A549 (cell line): Measurements from ENCODE around the gene REPS2. TPM values are rescaled to one million over a fixed set of nuclear protein-coding genes. Genes with fewer than 3 reads are reported as not detected.

Experiments
- EHMT2 ChIP-seq: fragments of 200-600 bp; sonication (generic); IDR thresholded peaks from 2 replicates; pipeline ENCODE4 v1.6.1; 2016; ENCODE audit warnings: antibody characterized with exemption, low read depth, mild to moderate bottlenecking, moderate library complexity
- ESRRA ChIP-seq: fragments of 150-350 bp; IDR thresholded peaks from 2 replicates; pipeline ENCODE4 v1.6.1; 2014; ENCODE audit warnings: mild to moderate bottlenecking, low read length, borderline replicate concordance
- FOSB ChIP-seq: fragments of 250-450 bp; sonication (Bioruptor Pico); IDR thresholded peaks from 2 replicates; pipeline ENCODE4 v1.5.0; 2020; ENCODE audit warnings: mild to moderate bottlenecking, moderate library complexity
- RFX5 ChIP-seq: fragments of 450-650 bp; IDR thresholded peaks from 2 replicates; pipeline ENCODE4 v1.7.1; 2014; ENCODE audit warnings: antibody characterized with exemption, mild to moderate bottlenecking, moderate library complexity
- ZSCAN20 ChIP-seq: fragments of 250-450 bp; sonication (Bioruptor Pico); IDR thresholded peaks from 2 replicates; pipeline ENCODE4 v1.8.0; 2022; ENCODE audit warnings: mild to moderate bottlenecking, moderate library complexity
- polyA plus RNA-seq, 4 experiments: library from polyadenylated mRNA; depleted of rRNA in 3 of 4; stranded (reverse); fragments of >200 nt; fragmentation: RNase III in 1 of 4; extraction: RNeasy Plus Mini Kit Qiagen cat#74134 plus additional on column Dnase treatment in 1 of 4; gene quantifications; 2 replicates in 3 of 4; 3 replicates in 1 of 4; pipeline ENCODE4 v1.2.3, GENCODE V29; 2011 to 2017
- small RNA-seq, 6 experiments: library from RNA; depleted of rRNA; stranded (forward); fragments of <200 nt; gene quantifications; one replicate each; pipeline ENCODE3, GENCODE V24; 2012
- TF ChIP-seq, protein P1 (sequence below): fragments of 250-450 bp; sonication (Bioruptor Pico); IDR thresholded peaks from 2 replicates; pipeline ENCODE4 v1.5.0; 2021; ENCODE audit warnings: mild to moderate bottlenecking, moderate library complexity, borderline replicate concordance

Gene REPS2
- polyA plus RNA-seq, 2 of the 4 experiments (the other 2 are of a cell fraction): 0.17 to 0.76 TPM

DNA sequence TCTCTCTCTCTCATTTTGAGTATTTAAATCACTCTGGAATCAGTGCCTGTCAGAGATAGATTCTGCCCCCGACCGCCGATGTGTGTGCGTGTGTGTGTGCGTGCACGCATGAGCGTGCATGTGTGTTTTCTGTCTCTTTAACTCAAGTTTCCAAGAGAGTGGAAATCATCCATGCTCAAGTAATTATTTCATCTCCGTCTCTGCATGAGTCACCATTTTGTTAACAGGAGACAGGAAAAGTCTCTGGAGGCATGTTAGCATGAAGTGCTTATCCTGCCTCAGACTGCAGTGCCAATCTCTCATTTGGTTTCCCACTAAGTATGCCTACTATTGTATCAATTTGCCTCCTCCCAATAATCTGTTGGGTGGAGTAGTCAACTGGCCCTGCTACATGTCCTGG is 245.6 kb downstream of the REPS2 start (continued):
- TF ChIP-seq, protein P1, sequence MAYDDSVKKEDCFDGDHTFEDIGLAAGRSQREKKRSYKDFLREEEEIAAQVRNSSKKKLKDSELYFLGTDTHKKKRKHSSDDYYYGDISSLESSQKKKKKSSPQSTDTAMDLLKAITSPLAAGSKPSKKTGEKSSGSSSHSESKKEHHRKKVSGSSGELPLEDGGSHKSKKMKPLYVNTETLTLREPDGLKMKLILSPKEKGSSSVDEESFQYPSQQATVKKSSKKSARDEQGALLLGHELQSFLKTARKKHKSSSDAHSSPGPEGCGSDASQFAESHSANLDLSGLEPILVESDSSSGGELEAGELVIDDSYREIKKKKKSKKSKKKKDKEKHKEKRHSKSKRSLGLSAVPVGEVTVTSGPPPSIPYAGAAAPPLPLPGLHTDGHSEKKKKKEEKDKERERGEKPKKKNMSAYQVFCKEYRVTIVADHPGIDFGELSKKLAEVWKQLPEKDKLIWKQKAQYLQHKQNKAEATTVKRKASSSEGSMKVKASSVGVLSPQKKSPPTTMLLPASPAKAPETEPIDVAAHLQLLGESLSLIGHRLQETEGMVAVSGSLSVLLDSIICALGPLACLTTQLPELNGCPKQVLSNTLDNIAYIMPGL (CRISPR knock-in tag): no peak
- no peak for TF ChIP-seq RFX5
- no peak for TF ChIP-seq FOSB
- TF ChIP-seq EHMT2: no peak
- TF ChIP-seq ZSCAN20 (CRISPR knock-in tag): no peak
- TF ChIP-seq ESRRA: no peak
- TF ChIP-seq, all 56 proteins: peak for 0

Small RNAs within 50 kb of the gene (small RNA-seq; reads per million reads assigned to genes)
- gene RF00019 (0 reads per million in 6 experiments), gene RF00190 (0 reads per million in 6 experiments)

Other genes starting within 250 kb of the REPS2 start
- gene CTPS2, start 234.0 kb upstream of the REPS2 start, polyA plus RNA-seq (2011; rRNA removed): 16.8 and 18.5 TPM in 2 replicates
- gene CTPS2, start 234.0 kb upstream of the REPS2 start, polyA plus RNA-seq (2017; fragmentation: RNase III; extraction: RNeasy Plus Mini Kit Qiagen cat#74134 plus additional on column Dnase treatment): 10.8 to 11.5 TPM (median 11.1 TPM) in 3 replicates
- 15.7 and 18.9 TPM in 2 replicates for gene SYAP1, start 227.0 kb upstream of the REPS2 start, polyA plus RNA-seq (2011; rRNA removed)
- 20.6 to 21.1 TPM (median 20.9 TPM) in 3 replicates for gene SYAP1, start 227.0 kb upstream of the REPS2 start, polyA plus RNA-seq (2017; fragmentation: RNase III; extraction: RNeasy Plus Mini Kit Qiagen cat#74134 plus additional on column Dnase treatment)
- 30.8 and 36.8 TPM in 2 replicates for gene TXLNG, start 160.2 kb upstream of the REPS2 start, polyA plus RNA-seq (2011; rRNA removed)
- 15.5 to 18.1 TPM (median 16.0 TPM) in 3 replicates for gene TXLNG, start 160.2 kb upstream of the REPS2 start, polyA plus RNA-seq (2017; fragmentation: RNase III; extraction: RNeasy Plus Mini Kit Qiagen cat#74134 plus additional on column Dnase treatment)
- gene RBBP7, start 76.3 kb upstream of the REPS2 start, polyA plus RNA-seq (2011; rRNA removed): 301 and 311 TPM in 2 replicates
- gene RBBP7, start 76.3 kb upstream of the REPS2 start, polyA plus RNA-seq (2017; fragmentation: RNase III; extraction: RNeasy Plus Mini Kit Qiagen cat#74134 plus additional on column Dnase treatment): 222 to 232 TPM (median 232 TPM) in 3 replicates